ENCODE data around the gene MKI67.

MKI67 gene

DNA sequence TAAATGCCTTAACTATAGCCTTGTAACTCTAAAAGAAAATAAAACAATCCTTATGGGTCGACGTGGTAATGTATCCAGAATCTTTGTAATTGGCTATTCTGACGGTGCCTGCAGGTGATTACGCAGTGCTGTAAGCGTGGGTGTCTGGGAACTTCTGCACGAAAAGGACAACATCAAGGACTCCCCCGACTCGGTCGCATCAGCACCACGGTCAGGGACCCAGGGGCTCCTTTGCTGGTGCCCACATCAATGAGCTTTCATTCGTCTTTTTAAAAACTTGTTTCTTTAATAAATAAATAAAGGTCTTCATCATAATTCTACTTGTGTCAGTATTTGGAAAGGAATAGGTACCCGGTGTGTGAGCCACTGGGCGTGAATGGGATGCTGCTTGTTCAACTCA lies 13.2 kb downstream of the MKI67 start:
- no peak overlapping the region for H3K4me2 ChIP-seq
- peaks cover 79% of the 10 kb centered on the region for H4K20me1 ChIP-seq
- H3K9ac ChIP-seq: no peak overlapping the region
- no peak overlapping the region for H3K4me3 ChIP-seq
- H3K9me3 ChIP-seq: no peaks in the 10 kb centered on the region
- no peaks in the 10 kb centered on the region for H3K4me1 ChIP-seq
- no peaks in the 10 kb centered on the region for H3K27me3 ChIP-seq
- no peak overlapping the region for H3K27ac ChIP-seq
- peaks cover 100% of the 10 kb centered on the region for H3K36me3 ChIP-seq
- no peak for TF ChIP-seq Cebpa-rat (IDR thresholded peaks at IDR 0.05)

DNA sequence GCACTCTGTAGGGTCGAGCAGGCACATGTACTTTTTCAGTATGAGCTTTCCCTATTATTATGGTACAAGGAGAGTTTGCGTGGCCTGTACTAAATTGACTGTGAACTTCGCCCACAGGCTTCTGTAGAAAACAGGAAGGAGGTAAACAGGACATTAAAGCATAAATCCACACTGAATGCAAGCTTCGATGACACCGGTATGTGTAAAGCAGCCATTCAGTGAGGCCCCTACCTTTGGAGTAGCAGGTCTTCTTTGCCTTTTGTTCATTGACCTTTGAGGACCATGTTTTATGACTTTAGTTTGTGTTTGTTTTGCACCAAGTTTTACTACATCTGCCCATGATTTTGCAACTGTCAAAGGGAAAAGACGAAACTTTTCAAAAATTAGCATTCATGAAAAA lies 14.5 kb downstream of the MKI67 start:
- H3K27me3 ChIP-seq: no peaks in the 10 kb centered on the region
- no peak overlapping the region for H3K27ac ChIP-seq
- TF ChIP-seq Cebpa-rat (IDR thresholded peaks at IDR 0.05): no peak
- no peak overlapping the region for H3K4me2 ChIP-seq
- no peaks in the 10 kb centered on the region for H3K9me3 ChIP-seq
- H3K4me1 ChIP-seq: no peaks in the 10 kb centered on the region
- H3K4me3 ChIP-seq: no peak overlapping the region
- peaks cover 100% of the 10 kb centered on the region for H3K36me3 ChIP-seq
- H3K9ac ChIP-seq: no peak overlapping the region
- peaks cover 73% of the 10 kb centered on the region for H4K20me1 ChIP-seq

DNA sequence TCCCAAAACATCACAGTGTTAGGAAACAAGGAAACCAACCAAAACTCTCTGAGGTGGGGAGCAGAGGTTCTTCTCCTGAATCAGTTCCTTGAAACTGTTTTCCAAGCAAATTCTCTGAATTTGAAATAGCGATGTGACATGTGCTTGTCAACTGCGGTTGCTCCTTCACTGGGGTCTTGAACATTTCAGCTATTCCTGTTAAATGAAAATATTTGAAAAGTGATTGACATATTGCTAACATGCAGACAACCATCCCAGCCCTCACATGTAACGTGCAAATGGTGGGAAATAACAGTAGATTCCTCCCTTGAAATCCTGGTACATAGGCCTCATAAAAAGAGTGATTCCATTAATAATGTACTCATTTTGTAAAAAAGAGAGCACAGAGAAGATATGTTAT lies 15.9 kb downstream of the MKI67 start:
- Histone ChIP-seq H3K4me3 (no peak overlapping the region), H3K27ac (no peak overlapping the region), H3K9me3 (no peaks in the 10 kb centered on the region), H3K9ac (no peak overlapping the region), H3K27me3 (no peaks in the 10 kb centered on the region), H4K20me1 (peaks cover 66% of the 10 kb centered on the region), H3K4me2 (no peak overlapping the region), H3K4me1 (no peaks in the 10 kb centered on the region), H3K36me3 (peaks cover 100% of the 10 kb centered on the region)
- TF ChIP-seq Cebpa-rat (IDR thresholded peaks at IDR 0.05): no peak

GRCh38 chr10:128109707-128110106 lies 16.5 kb downstream of the MKI67 start:
- H3K9me3 ChIP-seq: no peaks in the 10 kb centered on the region
- no peak overlapping the region for H3K27ac ChIP-seq
- peaks cover 100% of the 10 kb centered on the region for H3K36me3 ChIP-seq
- H4K20me1 ChIP-seq: peaks cover 63% of the 10 kb centered on the region
- H3K9ac ChIP-seq: no peak overlapping the region
- H3K4me3 ChIP-seq: no peak overlapping the region
- H3K27me3 ChIP-seq: no peaks in the 10 kb centered on the region
- no peaks in the 10 kb centered on the region for H3K4me1 ChIP-seq
- H3K4me2 ChIP-seq: no peak overlapping the region
- no peak for TF ChIP-seq Cebpa-rat (IDR thresholded peaks at IDR 0.05)

GRCh38 chr10:128105383-128105782 lies 20.8 kb downstream of the MKI67 start:
- H3K9me3 ChIP-seq: no peaks in the 10 kb centered on the region
- no peaks in the 10 kb centered on the region for H3K27me3 ChIP-seq
- peaks cover 100% of the 10 kb centered on the region for H3K36me3 ChIP-seq
- TF ChIP-seq Cebpa-rat (IDR thresholded peaks at IDR 0.05): no peak
- H3K4me3 ChIP-seq: no peak overlapping the region
- peaks cover 10% of the 10 kb centered on the region; the same call in 1 of the 2 replicates for H3K4me1 ChIP-seq
- H3K9ac ChIP-seq: no peak overlapping the region
- H3K4me2 ChIP-seq: no peak overlapping the region
- peaks cover 57% of the 10 kb centered on the region for H4K20me1 ChIP-seq
- H3K27ac ChIP-seq: no peak overlapping the region

GRCh38 chr10:128103229-128103714 lies 23.0 kb downstream of the MKI67 start:
- no peak for TF ChIP-seq Cebpa-rat (IDR thresholded peaks at IDR 0.05)
- Histone ChIP-seq H3K36me3 (peaks cover 100% of the 10 kb centered on the region), H3K4me2 (no peak overlapping the region), H3K9ac (no peak overlapping the region), H3K9me3 (no peaks in the 10 kb centered on the region), H3K4me1 (peaks cover 10% of the 10 kb centered on the region; the same call in 1 of the 2 replicates), H3K4me3 (no peak overlapping the region), H3K27me3 (no peaks in the 10 kb centered on the region), H3K27ac (0 out of 2 replicates have a peak overlapping the region, but pooled peaks have one; percentile 5), H4K20me1 (peaks cover 71% of the 10 kb centered on the region)

DNA sequence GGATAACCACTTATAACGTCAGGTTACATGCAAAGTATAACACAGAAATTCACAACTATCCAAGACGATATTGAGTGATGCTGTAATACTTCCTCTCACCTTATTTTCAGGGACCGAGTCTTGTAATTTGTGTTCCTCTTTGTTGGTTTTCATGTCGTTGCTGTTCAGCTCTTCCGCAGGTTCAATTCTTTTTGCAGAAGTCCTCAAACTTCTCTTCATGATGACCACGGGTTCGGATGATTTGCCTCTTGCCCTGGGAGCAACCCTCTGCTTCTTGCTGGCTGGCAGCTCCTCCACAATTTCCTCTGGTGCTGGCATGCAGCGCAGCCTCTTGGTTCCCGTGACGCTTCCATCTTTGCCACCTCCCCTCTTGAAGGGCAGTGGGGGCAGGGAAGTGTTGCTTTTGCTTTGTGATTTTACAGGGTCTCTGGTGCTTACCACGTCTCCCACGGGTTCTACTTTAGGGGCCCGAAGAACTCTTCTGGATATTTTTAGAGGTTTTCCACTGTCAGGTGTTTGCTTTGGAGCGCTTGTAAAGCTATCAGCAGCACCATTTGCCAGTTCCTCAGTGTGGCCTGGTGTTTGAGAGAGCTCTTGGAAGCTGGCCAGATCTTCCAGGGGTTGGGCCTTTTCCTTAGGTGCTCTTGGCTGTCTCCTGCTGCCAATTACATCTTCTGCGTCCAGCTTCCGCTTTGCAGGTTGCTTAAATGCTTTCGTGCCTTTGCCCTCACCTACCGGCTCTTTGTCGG lies 23.6 kb downstream of the MKI67 start:
- TF ChIP-seq Cebpa-rat (IDR thresholded peaks at IDR 0.05): no peak
- H3K36me3 ChIP-seq: peaks cover 100% of the 10 kb centered on the region
- 0 out of 2 replicates have a peak overlapping the region, but pooled peaks have one; percentile 5 for H3K27ac ChIP-seq
- H3K4me2 ChIP-seq: no peak overlapping the region
- H3K4me3 ChIP-seq: no peak overlapping the region
- H3K4me1 ChIP-seq: peaks cover 12% of the 10 kb centered on the region; the same call in 1 of the 2 replicates
- H3K9me3 ChIP-seq: no peaks in the 10 kb centered on the region
- H3K27me3 ChIP-seq: no peaks in the 10 kb centered on the region
- peaks cover 71% of the 10 kb centered on the region for H4K20me1 ChIP-seq
- no peak overlapping the region for H3K9ac ChIP-seq

- H3K9me3 ChIP-seq: no peaks in the 10 kb centered on the region
- no peak for TF ChIP-seq Cebpa-rat (IDR thresholded peaks at IDR 0.05)
- H3K9ac ChIP-seq: no peak overlapping the region
- no peak overlapping the region for H3K4me2 ChIP-seq
- no peak overlapping the region for H3K4me3 ChIP-seq
- H3K27ac ChIP-seq: no peak overlapping the region
- peaks cover 78% of the 10 kb centered on the region for H4K20me1 ChIP-seq
- no peaks in the 10 kb centered on the region for H3K27me3 ChIP-seq
- H3K36me3 ChIP-seq: peaks cover 100% of the 10 kb centered on the region
- H3K4me1 ChIP-seq: peaks cover 19% of the 10 kb centered on the region
Measured at GRCh38 chr10:128101901-128102300, 24.3 kb downstream of the MKI67 start.

DNA sequence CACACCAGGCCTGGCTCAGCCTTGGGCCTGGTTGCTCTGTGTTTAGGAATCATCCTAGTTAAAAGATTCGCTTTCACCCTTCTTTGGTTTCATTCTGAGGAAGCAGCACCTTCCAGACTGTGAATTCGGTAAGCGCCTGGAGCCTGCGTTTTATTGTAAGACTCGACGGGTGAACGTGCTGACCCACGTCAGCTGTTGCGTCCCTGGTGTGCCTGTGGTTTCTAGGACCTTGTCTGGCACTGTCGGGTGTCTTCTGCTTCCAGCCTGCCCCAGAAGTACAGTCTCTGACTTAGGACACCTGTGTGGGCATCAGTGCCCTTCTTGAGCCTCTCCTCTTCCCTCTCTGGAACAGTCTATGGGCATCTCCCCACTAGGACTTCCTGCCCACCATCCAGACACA lies 26.3 kb downstream of the MKI67 start:
- Histone ChIP-seq H3K36me3 (peaks cover 95% of the 10 kb centered on the region), H3K9ac (no peak overlapping the region), H4K20me1 (peaks cover 90% of the 10 kb centered on the region), H3K4me2 (no peak overlapping the region), H3K27ac (no peak overlapping the region), H3K4me3 (no peak overlapping the region), H3K27me3 (no peaks in the 10 kb centered on the region), H3K9me3 (no peaks in the 10 kb centered on the region), H3K4me1 (peaks cover 35% of the 10 kb centered on the region)
- TF ChIP-seq Cebpa-rat (IDR thresholded peaks at IDR 0.05): no peak

DNA sequence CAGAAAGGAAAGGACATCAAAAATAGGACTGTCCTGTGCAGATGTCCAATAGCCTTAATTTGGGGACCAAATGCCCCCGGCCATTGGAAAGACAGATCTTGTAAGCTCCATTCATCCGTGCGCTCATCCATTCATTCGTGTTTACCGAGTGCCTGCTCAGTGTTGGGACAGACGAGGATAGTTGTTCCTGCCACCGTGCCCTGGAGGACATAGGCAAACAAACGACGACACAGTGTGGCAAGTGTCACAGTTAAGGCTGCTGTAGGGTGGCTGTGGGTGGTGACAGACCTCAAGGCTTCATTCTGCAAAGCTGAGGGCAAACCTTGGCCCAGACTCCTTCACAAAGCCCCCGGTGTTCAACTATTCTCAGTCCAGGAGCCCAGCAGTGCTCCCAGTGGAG lies 27.6 kb downstream of the MKI67 start:
- H3K4me1 ChIP-seq: peaks cover 33% of the 10 kb centered on the region
- peaks cover 86% of the 10 kb centered on the region for H3K36me3 ChIP-seq
- no peaks in the 10 kb centered on the region for H3K9me3 ChIP-seq
- no peaks in the 10 kb centered on the region for H3K27me3 ChIP-seq
- H3K27ac ChIP-seq: no peak overlapping the region
- H3K4me3 ChIP-seq: no peak overlapping the region
- TF ChIP-seq Cebpa-rat (IDR thresholded peaks at IDR 0.05): no peak
- H4K20me1 ChIP-seq: peaks cover 77% of the 10 kb centered on the region
- no peak overlapping the region for H3K4me2 ChIP-seq
- H3K9ac ChIP-seq: no peak overlapping the region
